NCI-H1105 treated with DMSO at 0.1 percent for 48 hours (cell line): ENCODE data around the gene BRWD1.
"Not testable (repeated sequence)": the region's sequence is repeated elsewhere in the genome, so short reads cannot be mapped to it uniquely, and the experiment has no call there.

ENCODE experiments used
- DNase-seq: peaks from one replicate; lab custom pipeline; 2025; lab: John Stamatoyannopoulos, UW

The BRWD1 gene

DNA sequence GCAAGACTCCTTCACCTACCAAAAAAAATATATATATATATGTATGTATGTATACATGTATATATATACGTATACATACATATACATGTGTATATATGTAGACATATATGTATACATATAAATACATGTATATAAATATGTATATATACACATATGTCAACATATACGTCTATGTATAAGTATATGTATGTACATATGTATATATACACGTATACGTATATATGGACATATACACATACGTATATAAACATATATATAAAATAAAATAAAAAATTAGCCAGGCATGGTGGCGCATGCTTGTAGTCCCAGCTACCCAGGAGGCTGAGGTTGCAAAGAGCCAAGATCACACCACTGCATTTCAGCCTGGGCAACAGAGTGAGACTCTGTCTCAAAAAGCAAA, 31.6 kb downstream of the BRWD1 start:
- no peak for DNase-seq

DNA sequence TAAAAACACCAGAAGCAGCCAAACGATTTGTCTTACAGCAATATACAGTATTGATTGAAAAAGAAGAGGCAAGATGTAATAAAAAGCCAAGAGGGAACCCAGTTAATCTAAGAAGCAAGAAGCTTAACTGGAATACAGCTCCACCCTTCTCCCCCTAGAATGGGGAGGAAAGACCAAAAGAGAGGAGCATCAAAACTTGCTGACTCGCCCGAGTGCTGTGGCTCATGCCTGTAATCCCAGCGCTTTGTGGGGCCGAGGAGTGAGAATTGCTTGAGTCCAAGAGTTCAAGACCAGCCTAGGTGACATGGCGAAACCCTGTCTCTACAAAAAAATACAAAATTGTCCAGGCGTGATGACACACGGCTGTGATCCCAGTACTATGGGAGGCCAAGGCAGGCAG, 32.2 kb downstream of the BRWD1 start:
- DNase-seq: no peak

DNA sequence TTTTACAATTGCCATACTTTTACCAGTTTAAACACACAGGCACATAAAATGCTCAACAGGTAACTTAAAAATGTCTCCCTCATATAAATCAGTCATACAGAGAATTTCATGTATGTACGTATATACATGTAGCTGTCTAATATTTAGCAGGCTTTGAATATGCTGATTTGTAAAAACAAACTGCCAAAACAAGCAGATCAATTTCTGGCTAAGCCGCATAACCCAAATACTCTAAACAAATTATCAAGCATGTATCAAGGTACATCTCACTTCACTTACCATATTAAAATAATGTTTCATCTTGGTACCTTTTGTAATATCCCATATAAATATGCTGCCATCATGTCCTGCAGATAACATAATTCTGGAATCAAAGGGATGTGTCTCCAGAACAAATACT, 43.8 kb downstream of the BRWD1 start:
- DNase-seq: no peak

DNA sequence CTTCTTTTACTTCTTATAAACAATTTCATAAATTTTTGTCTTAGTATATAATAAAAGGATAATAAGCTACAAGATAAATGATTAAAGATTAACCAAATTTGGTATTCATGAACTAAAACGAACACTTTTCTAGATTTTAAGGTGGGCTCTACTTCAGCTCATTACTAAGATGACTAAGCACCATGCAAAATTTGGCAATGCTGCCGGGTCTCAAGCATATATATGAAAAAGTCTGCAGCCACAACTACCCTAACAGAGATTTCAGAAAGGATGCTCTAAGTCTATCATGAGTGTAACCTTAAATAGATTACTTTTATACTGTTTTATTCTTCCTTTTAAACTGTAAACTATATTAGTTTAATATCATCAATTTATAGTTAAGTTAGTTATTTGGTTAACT, 47.8 kb downstream of the BRWD1 start:
- no peak for DNase-seq

DNA sequence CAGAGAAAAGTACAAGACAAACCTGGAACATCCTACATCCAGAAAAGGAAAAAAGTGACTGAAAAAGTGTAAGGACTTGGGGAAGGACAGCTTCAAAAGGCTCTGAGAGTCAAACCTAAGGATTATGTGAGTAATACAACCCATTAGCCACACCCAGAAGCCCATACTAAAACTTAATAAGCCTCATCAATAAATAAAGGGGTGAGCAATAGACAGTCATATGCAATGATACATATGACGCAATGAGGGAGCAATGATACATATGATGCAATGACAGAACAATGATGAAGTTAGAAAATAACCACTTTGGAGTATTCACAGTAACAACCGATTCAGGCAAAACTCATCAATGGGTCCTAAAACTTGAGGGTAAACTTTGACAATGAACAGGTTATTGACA, 50.1 kb downstream of the BRWD1 start:
- DNase-seq: no peak

DNA sequence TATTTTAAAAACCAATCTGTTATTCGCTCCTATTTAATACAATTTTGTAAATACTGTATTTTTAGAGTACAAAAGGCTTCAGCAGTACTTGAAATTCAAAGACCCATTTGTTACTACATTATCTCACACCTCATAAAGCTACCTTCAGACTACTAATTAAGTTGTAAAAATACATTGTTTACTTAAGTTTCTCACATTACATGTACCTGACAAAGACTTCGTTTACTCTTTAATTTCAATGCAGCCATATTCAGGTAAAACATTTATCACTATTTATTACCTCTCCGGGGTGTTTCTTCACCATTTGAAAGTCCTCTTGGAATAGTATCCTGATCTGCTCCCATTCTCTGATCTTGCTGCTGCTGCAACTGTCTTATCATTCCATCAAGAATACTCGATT, 55.2 kb downstream of the BRWD1 start:
- DNase-seq: peak; percentile 56

DNA sequence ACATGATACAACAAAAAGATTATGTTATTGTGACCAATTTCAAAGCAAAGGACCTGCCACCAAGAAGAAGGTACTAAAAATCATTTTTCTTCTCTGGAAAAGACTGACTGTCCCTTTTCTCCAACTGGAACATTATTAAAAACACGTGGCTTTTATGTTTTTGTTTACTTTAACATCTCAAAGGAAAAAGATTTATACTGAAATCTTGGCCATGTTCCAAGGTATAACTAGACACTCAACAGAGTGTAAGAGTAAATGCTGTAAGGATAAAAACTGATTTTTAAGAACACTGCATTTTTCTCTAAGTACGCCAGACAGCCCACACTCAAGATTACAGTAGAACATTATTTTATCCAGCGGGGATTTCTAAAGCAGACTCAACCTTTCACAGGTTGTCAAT, 62.1 kb downstream of the BRWD1 start:
- DNase-seq: peak; percentile 53

DNA sequence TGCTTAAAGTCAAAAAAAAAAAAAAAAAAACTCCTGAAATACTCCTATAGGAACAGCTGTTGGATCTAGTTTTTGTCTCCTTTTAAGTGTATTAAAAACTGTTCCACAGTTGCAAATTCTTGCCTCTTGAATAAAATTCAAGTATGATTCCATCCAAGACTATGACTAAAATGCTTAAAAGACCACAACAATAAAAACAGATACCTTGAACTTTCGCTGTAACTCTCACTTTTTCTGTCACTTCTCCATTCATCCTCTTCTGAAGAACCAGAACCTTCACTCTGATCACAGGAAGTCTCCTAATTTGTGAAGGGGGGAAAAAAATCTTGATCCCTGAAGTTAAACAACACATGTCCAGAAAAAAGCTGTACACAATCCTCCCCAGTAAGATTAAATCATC, 75.2 kb downstream of the BRWD1 start:
- no peak for DNase-seq

DNA sequence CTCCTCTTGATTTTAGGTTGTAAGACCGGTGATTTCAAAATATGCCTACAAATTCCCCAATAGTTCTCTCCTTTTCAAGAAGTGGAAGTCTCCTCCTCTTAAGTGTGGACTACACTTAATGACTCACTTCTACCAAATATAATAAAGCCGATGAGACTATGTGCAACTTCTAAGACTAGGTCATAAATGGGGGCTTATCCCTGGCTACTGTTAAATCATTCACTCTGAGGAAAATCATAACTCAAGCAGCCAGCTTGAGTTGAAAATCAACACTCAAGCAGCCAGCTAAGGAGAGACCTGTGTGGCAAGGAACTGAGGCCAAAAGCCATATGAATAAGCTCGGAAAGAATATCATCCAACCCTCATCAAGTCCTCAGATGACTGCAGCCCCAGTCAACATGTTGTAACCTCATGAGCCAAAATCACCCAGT, 80.6 kb downstream of the BRWD1 start:
- no peak for DNase-seq

DNA sequence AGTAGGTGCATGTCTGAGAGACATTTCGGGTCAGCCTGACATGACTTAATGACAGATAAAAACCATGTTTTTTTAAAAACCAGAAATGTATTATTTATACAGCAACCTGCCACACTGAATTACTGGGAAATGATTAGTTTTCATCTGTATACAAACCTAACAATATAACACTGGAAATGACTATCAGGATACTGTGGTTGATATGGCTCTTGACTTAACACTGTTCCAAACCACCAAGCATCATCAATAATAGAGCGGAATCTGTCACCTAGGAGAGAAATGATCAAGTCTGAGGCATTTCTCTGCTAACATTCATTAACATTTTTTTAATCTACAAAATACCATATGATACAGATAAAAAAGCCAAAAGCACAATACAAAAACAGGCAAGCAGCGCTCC, 88.5 kb downstream of the BRWD1 start:
- no peak for DNase-seq

DNA sequence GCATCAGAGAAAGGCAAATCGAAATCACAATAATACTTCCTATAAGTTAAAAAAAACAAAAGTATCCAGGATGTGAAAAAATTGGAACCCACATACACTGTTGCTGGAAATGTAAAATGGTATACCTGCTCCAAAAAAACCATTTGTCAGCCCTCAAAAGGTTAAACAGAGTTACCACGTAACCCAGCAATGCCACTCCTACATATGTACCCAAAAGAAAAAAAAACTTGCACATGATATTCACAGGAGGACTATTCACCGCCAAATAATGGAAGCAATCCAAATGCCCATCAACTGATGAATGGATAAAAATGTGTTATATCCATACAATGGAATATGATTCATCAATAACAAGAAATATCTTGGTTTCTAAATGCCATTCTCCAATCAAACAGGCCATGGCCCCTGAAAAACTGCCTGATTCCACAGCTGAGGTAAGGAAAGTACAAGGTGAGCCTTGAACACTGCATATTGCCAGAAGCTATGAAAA, 91.4 kb downstream of the BRWD1 start:
- DNase-seq: no peak

DNA sequence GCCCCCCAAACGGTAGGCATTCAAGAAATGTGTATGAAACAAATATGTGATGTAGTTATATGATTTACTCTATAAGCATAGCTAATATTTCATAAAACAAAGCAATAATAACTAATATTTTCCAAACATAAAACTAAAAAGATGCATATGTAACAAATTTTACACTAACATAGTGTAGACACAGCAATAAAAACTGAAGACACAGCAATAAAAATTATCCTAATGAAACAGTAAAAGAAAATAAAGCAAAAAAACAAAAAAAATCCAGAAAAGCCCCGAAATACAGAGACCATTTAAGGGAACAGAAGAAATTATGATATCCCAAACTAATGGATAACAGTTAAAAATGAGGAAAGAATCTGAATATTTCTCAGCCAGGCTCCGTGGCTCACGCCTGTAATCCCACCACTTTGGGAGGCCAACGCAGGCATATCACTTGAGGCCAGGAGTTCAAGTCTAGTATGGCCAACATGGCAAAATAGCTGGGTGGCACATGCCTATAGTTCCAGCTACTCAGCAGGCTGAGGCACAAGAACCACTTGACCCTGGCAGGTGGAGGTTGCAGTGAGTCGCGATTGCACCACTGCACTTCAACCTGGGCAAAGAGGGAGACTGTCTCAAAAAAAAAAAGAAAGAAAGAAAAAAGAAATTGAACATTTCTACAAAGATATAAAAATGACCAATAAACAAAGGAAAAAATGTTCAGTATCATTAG, 92.0 kb downstream of the BRWD1 start:
- DNase-seq: no peak

DNA sequence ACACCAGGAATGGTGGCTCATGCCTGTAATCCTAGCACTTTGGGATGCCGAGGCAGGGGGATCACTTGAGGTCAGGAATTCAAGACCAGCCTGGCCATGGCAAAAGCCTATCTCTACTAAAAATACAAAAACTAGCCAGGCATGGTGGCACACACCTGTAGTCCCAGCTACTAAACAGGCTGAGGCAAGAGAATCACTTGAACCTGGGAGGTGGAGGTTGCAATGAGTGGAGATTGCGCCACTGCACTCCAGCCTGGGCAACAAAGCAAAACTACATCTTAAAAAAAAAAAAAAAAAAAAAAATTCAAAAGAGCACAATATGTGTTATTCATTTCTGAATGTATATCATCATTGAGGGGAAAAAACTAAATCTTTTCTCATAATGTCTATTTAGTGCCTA, 92.6 kb downstream of the BRWD1 start:
- not testable (repeated sequence) for DNase-seq

DNA sequence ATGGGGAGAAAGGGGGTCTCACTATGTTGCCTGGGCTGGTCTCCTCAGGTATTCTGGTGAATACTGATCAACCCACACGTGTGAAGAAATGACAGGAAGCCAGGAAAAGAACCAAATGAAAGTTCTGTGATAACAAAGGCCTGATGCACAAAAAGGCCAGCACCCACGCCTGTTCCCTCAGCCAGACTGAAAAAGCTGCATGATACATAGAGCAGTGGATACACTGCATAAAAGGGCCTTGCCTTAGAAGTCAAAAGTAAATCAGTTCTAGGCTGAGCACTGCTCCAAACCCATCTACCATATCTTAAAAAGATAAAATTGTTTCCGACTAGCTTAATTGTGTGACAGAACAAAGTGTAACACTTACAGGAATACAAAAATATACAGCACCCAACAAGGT, 93.3 kb downstream of the BRWD1 start:
- no peak for DNase-seq

DNA sequence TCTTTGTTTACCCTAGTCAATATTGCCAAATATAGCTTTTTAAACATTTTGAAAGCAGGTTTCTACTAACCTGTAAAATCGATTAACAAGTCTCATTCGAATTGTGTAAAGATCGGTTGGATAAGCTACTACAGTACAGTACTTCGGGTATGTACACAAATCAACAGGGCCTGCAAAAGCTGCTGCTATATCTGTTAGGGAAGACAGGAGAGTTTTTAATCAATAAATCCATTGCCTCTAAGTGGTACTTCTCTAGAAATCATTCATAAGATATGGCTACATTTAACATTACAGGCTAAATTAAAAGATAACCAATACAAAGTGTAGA, 95.4 kb downstream of the BRWD1 start:
- no peak for DNase-seq

DNA sequence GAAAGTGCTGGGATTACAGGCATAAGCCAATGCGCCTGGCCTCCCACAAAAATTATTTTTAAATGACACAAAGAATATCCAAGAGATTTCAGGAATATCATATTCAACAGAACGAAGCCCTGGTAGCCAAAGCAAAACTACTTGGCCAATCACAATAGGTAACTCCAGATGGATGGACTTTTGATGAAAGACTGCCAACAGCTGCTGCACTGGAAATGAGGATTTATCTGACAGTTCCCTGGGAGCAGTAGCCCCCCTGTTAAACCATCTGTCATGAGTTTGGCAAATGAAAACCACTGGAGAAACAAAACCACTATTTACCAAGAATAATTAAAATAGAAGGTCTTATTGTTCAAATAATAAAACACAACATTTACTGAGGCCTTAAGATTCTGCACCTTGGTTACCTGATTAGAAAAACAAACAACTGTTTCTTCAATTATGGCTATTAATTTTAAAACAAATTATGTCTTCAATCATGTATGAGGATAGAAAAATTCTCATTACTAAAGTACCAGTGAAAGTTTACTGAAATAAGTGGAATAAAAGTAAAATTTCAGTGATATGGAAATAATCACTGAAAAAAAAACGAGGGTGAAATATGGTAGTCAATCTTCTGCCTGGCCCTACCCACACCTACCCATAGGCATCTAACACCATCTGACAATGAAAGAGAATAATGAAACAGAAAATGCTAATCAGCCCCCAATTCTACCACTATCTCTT, 95.9 kb downstream of the BRWD1 start:
- DNase-seq: peak; percentile 13

DNA sequence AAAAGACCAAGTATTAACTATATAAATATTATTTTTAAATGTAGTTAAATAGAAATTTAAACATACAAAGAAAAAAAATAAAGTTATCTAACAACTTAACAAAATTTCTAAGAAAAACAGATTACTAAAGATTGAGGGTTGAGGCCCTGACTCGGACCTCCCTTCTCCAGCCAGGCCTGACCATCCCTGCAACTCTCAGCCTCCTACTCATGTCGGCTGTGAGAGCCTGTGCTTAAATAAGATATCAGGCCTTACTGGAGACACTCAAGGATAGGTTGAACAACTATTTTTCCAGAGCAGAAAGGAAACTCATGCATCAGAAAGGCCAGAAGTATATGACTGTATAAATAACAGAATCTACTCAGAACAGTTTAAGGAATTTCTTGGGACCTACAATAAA, 97.1 kb downstream of the BRWD1 start:
- DNase-seq: no peak

DNA sequence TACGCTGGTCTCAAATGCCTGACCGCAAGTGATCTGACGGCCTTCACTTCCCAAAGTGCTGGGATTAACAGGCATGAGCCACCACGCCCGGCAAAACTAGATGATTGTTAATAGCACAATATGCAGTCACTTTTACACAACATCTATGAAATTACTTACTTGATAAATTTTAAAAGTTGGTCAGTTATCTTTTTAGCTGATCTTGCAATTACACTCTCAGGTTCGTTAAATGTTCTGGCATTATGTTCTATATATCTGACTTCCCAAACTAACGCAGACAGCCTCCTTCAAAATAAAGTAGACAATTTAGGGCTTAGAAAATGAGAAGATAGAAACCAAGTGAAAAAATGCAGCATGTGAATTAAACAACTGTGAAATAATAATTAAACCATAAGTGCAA, 98.4 kb downstream of the BRWD1 start:
- no peak for DNase-seq

DNA sequence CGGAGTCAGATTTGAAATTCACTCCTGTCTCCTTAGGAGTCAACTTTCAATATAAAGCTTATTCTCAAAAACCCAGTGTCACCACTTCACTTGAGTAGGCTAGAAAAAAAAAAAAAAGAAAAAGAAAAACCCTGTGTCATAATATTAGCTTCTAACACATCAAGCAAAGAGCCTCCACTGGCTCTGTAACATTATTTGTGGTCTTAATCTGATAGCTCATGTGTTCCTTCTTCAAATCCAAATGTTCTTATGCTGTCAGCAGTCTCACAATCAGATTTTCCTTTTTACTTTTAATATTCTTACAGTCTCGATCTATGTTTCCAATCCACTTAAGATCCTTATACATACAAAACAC, 104.1 kb downstream of the BRWD1 start:
- no peak for DNase-seq

DNA sequence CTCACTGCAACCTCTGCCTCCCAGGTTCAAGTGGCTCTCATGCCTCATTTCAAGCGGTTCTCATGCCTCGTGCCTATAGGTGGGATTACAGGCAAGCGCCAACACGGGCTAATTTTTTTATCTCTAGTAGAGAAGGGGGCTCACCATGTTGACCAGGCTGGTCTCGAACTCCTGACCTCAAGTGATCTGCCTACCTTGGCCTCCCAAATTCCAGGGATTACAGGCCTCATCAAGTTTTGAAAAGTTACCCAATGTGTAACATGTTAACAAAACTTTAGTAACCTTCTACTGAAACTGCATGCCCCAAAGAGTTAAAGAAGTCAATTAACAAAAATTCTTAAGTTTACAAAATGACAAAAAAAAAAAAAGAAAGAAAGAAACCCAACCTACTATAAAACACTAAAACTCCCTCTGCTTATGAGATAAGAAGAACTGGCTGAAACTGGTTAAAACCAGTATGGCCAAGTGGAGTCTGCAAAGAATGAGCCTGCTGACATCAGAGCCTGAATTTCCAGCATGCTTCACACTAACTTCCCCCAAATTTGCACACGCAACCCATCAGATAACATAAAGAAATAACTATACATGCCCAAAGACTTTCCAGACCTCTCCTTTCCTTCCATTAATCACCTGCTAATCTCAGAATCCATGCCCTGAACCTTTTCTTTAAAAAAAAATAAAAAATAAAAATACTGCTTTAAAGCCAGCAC, 104.7 kb downstream of the BRWD1 start:
- no peak for DNase-seq

DNA sequence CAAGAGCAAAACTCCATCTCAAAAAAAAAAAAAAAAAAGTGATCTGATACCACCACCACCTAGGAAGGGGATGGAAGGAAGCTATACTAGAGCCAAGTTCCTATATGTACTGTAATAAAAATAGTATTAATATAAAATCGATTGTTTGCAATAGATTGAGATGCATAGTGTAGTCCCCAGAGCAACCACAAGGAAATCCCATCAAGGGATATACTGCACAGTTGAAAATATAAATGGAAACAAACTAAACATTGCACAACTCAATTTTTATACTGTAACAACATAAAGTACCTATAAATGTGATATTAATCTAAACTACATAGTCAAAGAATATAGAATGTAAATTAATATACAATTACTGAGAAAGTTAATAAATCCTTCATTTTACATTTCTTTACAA, 109.3 kb downstream of the BRWD1 start:
- DNase-seq: no peak

DNA sequence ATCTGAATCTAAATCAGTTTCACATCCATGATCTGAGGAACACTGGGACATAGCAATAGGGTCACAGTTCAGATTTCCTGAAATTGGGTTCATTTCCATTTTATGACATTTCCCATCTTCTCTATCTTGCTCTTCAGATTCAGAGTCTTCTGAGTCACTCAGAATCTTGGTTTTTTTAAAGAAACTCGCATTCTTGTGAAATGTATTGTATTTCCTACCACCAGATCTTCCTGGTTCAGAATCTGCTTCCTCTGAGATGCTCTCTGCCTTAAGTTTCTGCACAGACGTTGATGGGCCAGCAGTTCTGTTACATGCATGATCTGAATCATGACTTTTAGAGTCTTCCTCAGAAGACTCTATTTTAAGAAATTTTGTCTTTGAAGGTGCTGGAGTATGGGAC, 114.6 kb downstream of the BRWD1 start:
- DNase-seq: no peak
